NCI-H226 (cell line): ENCODE measurements around the gene TTLL11.

Experiments
- DNase-seq: peaks from one replicate; pipeline ENCODE4 v3.0.0-alpha.2; 2015

Gene TTLL11

GRCh38 chr9:121780177-121781040, 312.7 kb downstream of the TTLL11 start:
- DNase-seq = no peak

GRCh38 chr9:121779381-121780117, 313.6 kb downstream of the TTLL11 start:
- no peak for DNase-seq

GRCh38 chr9:121778252-121779225, 314.6 kb downstream of the TTLL11 start:
- DNase-seq = peak; percentile 32

- DNase-seq = no peak
These were observed 316.1 kb downstream of the TTLL11 start for GRCh38 chr9:121776739-121777637.

- DNase-seq = no peak
These were observed 316.9 kb downstream of the TTLL11 start for GRCh38 chr9:121776001-121776738.

- no peak for DNase-seq
These were observed 318.1 kb downstream of the TTLL11 start for GRCh38 chr9:121774715-121775613.

- DNase-seq = no peak
These were observed 319.0 kb downstream of the TTLL11 start for GRCh38 chr9:121773954-121774714.

- DNase-seq = no peak
These were observed 319.7 kb downstream of the TTLL11 start for GRCh38 chr9:121773286-121773953.

- DNase-seq = no peak
These were observed 320.4 kb downstream of the TTLL11 start for GRCh38 chr9:121772600-121773285.
